ENCODE measurements around the gene ZFHX2.

Gene ZFHX2

GRCh38 chr14:23555533-23555881, 3.9 kb upstream of the ZFHX2 start:
- peaks cover 19% of the 10 kb centered on the region for H3K36me3 ChIP-seq
- DNase-seq: no peak
- peak overlapping the region; percentile 85 for H3K4me3 ChIP-seq (ENCODE audit: low read depth, low read length)
- H3K9me3 ChIP-seq (ENCODE audit: severe bottlenecking): no peaks in the 10 kb centered on the region
- H3K27me3 ChIP-seq (ENCODE audit: insufficient read depth, low read depth, severe bottlenecking): no peaks in the 10 kb centered on the region
- H3K27ac ChIP-seq: peak overlapping the region; percentile 96
- no peak for TF ChIP-seq CTCF (IDR thresholded peaks at IDR 0.05; ENCODE audit: low read depth, low read length)

- Histone ChIP-seq H3K9me3 (ENCODE audit: severe bottlenecking) (no peaks in the 10 kb centered on the region), H3K27ac (peak overlapping the region; percentile 80), H3K4me3 (ENCODE audit: low read depth, low read length) (peak overlapping the region; percentile 78), H3K27me3 (ENCODE audit: insufficient read depth, low read depth, severe bottlenecking) (no peaks in the 10 kb centered on the region), H3K36me3 (no peaks in the 10 kb centered on the region; the same call in 1 of the 2 replicates)
- no peak for DNase-seq
- no peak for TF ChIP-seq CTCF (IDR thresholded peaks at IDR 0.05; ENCODE audit: low read depth, low read length)
Measured at GRCh38 chr14:23550812-23551265, 726 bp downstream of the ZFHX2 start.

GRCh38 chr14:23550131-23550811, 1.3 kb downstream of the ZFHX2 start:
- Histone ChIP-seq H3K27me3 (ENCODE audit: insufficient read depth, low read depth, severe bottlenecking) (no peaks in the 10 kb centered on the region), H3K27ac (no peak overlapping the region), H3K36me3 (no peaks in the 10 kb centered on the region; the same call in 1 of the 2 replicates), H3K9me3 (ENCODE audit: severe bottlenecking) (no peaks in the 10 kb centered on the region), H3K4me3 (ENCODE audit: low read depth, low read length) (peak overlapping the region; percentile 78)
- no peak for DNase-seq
- TF ChIP-seq CTCF (IDR thresholded peaks at IDR 0.05; ENCODE audit: low read depth, low read length): no peak

- no peaks in the 10 kb centered on the region; the same call in 1 of the 2 replicates for H3K36me3 ChIP-seq
- no peak for TF ChIP-seq CTCF (IDR thresholded peaks at IDR 0.05; ENCODE audit: low read depth, low read length)
- H3K9me3 ChIP-seq (ENCODE audit: severe bottlenecking): no peaks in the 10 kb centered on the region
- no peaks in the 10 kb centered on the region for H3K27me3 ChIP-seq (ENCODE audit: insufficient read depth, low read depth, severe bottlenecking)
- H3K4me3 ChIP-seq (ENCODE audit: low read depth, low read length): no peak overlapping the region
- H3K27ac ChIP-seq: no peak overlapping the region
- no peak for DNase-seq
Measured at GRCh38 chr14:23548351-23549318, 2.9 kb downstream of the ZFHX2 start.

- H3K4me3 ChIP-seq (ENCODE audit: low read depth, low read length): no peak overlapping the region
- H3K27ac ChIP-seq: no peak overlapping the region
- no peak for TF ChIP-seq CTCF (IDR thresholded peaks at IDR 0.05; ENCODE audit: low read depth, low read length)
- H3K36me3 ChIP-seq: no peaks in the 10 kb centered on the region; the same call in 1 of the 2 replicates
- no peaks in the 10 kb centered on the region for H3K27me3 ChIP-seq (ENCODE audit: insufficient read depth, low read depth, severe bottlenecking)
- H3K9me3 ChIP-seq (ENCODE audit: severe bottlenecking): no peaks in the 10 kb centered on the region
- no peak for DNase-seq
Measured at GRCh38 chr14:23547924-23548323, 3.6 kb downstream of the ZFHX2 start.
